B cell (primary cell): ENCODE data around the gene ATP1B2. TPM values are rescaled to one million over a fixed set of nuclear protein-coding genes. Genes with fewer than 3 reads are reported as not detected.

Experiments used
- ATAC-seq: fragments of 200-7000 bp; cut with Tn5 transposase; one replicate; pipeline ENCODE4 v1.10.0; 2021; ENCODE audit warnings: low read depth, mild to moderate bottlenecking, moderate number of reproducible peaks, moderate library complexity
- CTCF ChIA-PET: fragments of 350-600 bp; sonication (Branson Sonifier 250); formaldehyde crosslinking; loops from one replicate; lab custom pipeline; 2021; ENCODE audit warnings: antibody characterized with exemption, inconsistent platforms; lab: Charles Lee
- POLR2A ChIA-PET: fragments of 350-600 bp; sonication (Branson Sonifier 250); formaldehyde crosslinking; loops from one replicate; lab custom pipeline; 2021; ENCODE audit warnings: antibody characterized with exemption; lab: Charles Lee
- DNase-seq: peaks from one replicate; pipeline ENCODE4 v3.0.0; 2013
- H2AFZ ChIP-seq: 2 replicates; pipeline ENCODE4 v1.6.1; 2012; ENCODE audit warnings: mild to moderate bottlenecking, low read depth, low read length; ENCODE audit not compliant: insufficient read depth, poor library complexity, severe bottlenecking
- H3K27ac ChIP-seq, 2 donors: 1 replicate in 1 of 2; 2 replicates in 1 of 2; pipeline ENCODE4 v1.5.1; 2012 to 2013; ENCODE audit warnings: low read length in 2 of 2, mild to moderate bottlenecking in 2 of 2, moderate library complexity in 1 of 2
- H3K27me3 ChIP-seq, 4 experiments: fragments of 200-600 bp in 1 of 4; sonication (generic) in 1 of 4; replicated peaks in 1 of 4; 1 replicate in 2 of 4; 2 replicates in 2 of 4; pipeline versions ENCODE4 v1.6.1 to v1.7.0; 2013 to 2016; ENCODE audit warnings: low read length in 3 of 4, mild to moderate bottlenecking in 2 of 4, mixed read lengths in 1 of 4, moderate library complexity in 1 of 4; ENCODE audit not compliant: insufficient read depth in 4 of 4, control insufficient read depth in 3 of 4; ENCODE audit errors: control extremely low read depth in 1 of 4
- H3K36me3 ChIP-seq, 2 experiments: replicated peaks in 1 of 2; 1 replicate in 1 of 2; 2 replicates in 1 of 2; pipeline versions ENCODE4 v1.6.1 to v1.7.1; 2013; ENCODE audit warnings: low read length in 1 of 2; ENCODE audit not compliant: insufficient read depth in 2 of 2, control insufficient read depth in 1 of 2; ENCODE audit errors: control extremely low read depth in 1 of 2, extremely low read depth in 1 of 2
- H3K4me1 ChIP-seq, 2 donors: fragments of 200-600 bp in 1 of 2; sonication (generic) in 1 of 2; 1 replicate in 1 of 2; 2 replicates in 1 of 2; pipeline versions ENCODE4 v1.5.1 to v1.6.1; 2013 to 2017; ENCODE audit warnings: low read length in 2 of 2; ENCODE audit not compliant: control insufficient read depth in 2 of 2, insufficient read depth in 2 of 2
- H3K4me2 ChIP-seq: replicated peaks from 2 replicates; pipeline ENCODE3; 2012; ENCODE audit warnings: mild to moderate bottlenecking, low read depth, low read length; ENCODE audit not compliant: poor library complexity, severe bottlenecking
- H3K4me3 ChIP-seq, 5 experiments: fragments of 200-600 bp in 1 of 5; sonication (generic) in 1 of 5; 1 replicate in 3 of 5; 2 replicates in 2 of 5; pipeline versions ENCODE4 v1.5.1 to v1.7.0; 2011 to 2016; ENCODE audit warnings: low read length in 4 of 5, mild to moderate bottlenecking in 4 of 5, low read depth in 2 of 5, control low read depth in 1 of 5, moderate library complexity in 1 of 5; ENCODE audit not compliant: insufficient read depth in 1 of 5; ENCODE audit errors: control extremely low read depth in 1 of 5, extremely low read depth in 1 of 5
- H3K79me2 ChIP-seq: fragments of 200-600 bp; sonication (generic); one replicate; pipeline ENCODE4 v1.6.0; 2016; ENCODE audit warnings: low read length; ENCODE audit not compliant: control insufficient read depth, insufficient read depth
- H3K9ac ChIP-seq: fragments of 200-600 bp; sonication (generic); 2 replicates; pipeline ENCODE4 v1.6.1; 2017; ENCODE audit warnings: mild to moderate bottlenecking, low read length, moderate library complexity
- H3K9me3 ChIP-seq, 3 donors: one replicate each; pipeline versions ENCODE4 v1.6.1 to v1.7.1; 2013; ENCODE audit warnings: low read length in 2 of 3; ENCODE audit not compliant: control insufficient read depth in 2 of 3, insufficient read depth in 1 of 3; ENCODE audit errors: control extremely low read depth in 1 of 3
- H4K20me1 ChIP-seq: 2 replicates; pipeline ENCODE4 v1.6.0; 2012; ENCODE audit warnings: mild to moderate bottlenecking, low read length; ENCODE audit not compliant: insufficient read depth, control insufficient read depth, poor library complexity, severe bottlenecking
- H3K27ac Mint-ChIP-seq: one replicate; pipeline ENCODE4 v1.8.0; 2021; ENCODE audit warnings: mixed read lengths
- H3K27me3 Mint-ChIP-seq: one replicate; pipeline ENCODE4 v1.8.0; 2021; ENCODE audit warnings: mixed read lengths
- H3K4me1 Mint-ChIP-seq: one replicate; pipeline ENCODE4 v1.8.0; 2021; ENCODE audit warnings: mixed read lengths
- H3K4me3 Mint-ChIP-seq: one replicate; pipeline ENCODE4 v1.8.0; 2021; ENCODE audit warnings: mixed read lengths
- H3K9me3 Mint-ChIP-seq: one replicate; pipeline ENCODE4 v1.8.0; 2022; ENCODE audit warnings: mixed read lengths; ENCODE audit not compliant: insufficient read depth
- CTCF ChIP-seq: fragments of 200-600 bp; IDR thresholded peaks from one replicate; pipeline ENCODE4 v1.8.0; 2022; ENCODE audit warnings: antibody characterized with exemption, mild to moderate bottlenecking
- EZH2 ChIP-seq: IDR thresholded peaks from 2 replicates; pipeline ENCODE4 v1.6.1; 2012; ENCODE audit warnings: borderline replicate concordance, low read depth, mild to moderate bottlenecking, moderate library complexity, low read length; ENCODE audit not compliant: insufficient read depth, poor library complexity, severe bottlenecking
- WGBS: methylation state at CpG from one replicate; pipeline ENCODE4 v1.1.5; 2013; ENCODE audit warnings: missing lambda C conversion rate; ENCODE audit not compliant: insufficient coverage; 5-methylcytosine and 5-hydroxymethylcytosine counted together
- intact Hi-C: fragments of 100-400 bp; cut with micrococcal nuclease; formaldehyde crosslinking; loops from one replicate; pipeline ENCODE4 v1.10.0; 2022
- polyA plus RNA-seq: library from polyadenylated mRNA; depleted of rRNA; stranded (reverse); fragments of >200 nt; gene quantifications from 2 replicates; pipeline ENCODE4 v1.2.3, GENCODE V29; 2012
- total RNA-seq, 2 donors: library from RNA; stranded (reverse); fragments of 120-200 nt in 1 of 2; gene quantifications; 1 replicate in 1 of 2; 2 replicates in 1 of 2; pipeline versions ENCODE4 v1.2.3 to v1.2.4, GENCODE V29; 2013 to 2022

ATP1B2 gene
- total and polyA plus RNA-seq, 2 donors (not counting 1 experiment from before 2014, with no cell fraction given), result 0.39 TPM; not detected in 1

DNA sequence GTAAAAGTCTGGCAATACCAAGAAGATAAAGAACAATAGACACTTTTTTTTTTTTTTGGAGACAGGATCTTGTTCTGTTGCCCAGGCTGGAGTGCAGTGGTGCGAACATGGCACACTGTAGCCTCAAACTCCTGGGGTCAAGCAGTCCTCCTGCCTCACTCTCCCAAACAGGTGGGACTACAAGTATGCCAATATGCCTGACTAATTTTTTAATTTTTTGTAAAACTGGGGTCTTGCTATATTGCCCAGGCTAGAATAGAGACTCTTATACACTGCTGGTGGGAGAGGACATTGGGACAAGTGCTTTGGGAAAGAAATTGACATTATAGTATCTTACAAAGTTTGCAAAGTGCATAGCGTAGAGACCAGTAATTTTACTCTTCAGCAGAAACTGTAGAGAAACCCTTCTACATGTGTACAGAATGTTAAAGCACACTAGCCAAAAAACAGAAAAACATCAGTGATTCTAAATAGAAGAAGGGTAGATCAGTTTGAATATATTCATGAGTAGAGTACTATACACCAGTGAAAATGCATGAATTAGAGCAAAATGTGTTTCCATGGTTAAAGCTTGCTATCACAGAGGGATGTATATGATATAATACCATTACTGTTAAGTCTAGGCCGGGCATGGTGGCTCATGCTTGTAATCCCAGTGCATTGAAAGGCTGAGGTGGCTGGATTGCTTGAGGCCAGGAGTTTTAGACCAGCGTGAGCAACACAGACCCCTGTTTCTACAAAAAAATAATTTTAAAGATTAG, 47.3 kb downstream of the ATP1B2 start:
- DNase-seq (no peak), ATAC-seq (no peak)
- Histone ChIP-seq H3K79me2 (no peaks in the 10 kb centered on the region), H3K4me3 (no peak overlapping the region), H3K27me3 (peaks cover 0 to 17% (median 3%) of the 10 kb centered on the region in 4 experiments), H3K4me2 (no peak overlapping the region), H3K4me1 (no peaks in the 10 kb centered on the region), H2AFZ (no peak overlapping the region), H3K9ac (no peak overlapping the region), H3K27ac (no peak overlapping the region), H4K20me1 (no peaks in the 10 kb centered on the region), H3K36me3 (peaks cover 0 to 23% of the 10 kb centered on the region in 2 experiments), H3K9me3 (no peaks in the 10 kb centered on the region)
- no CpG with 5 or more reads among the region's 4 CpGs for WGBS
- POLR2A ChIA-PET, result no interaction called here
- TF ChIP-seq CTCF (no peak), EZH2 (no peak)
- intact Hi-C loops, result no loop called here
- peaks cover 6% of the 10 kb centered on the region for H3K27me3 Mint-ChIP-seq
- CTCF ChIA-PET, result no interaction called here
- H3K27ac Mint-ChIP-seq, result no peak overlapping the region
- no peaks in the 10 kb centered on the region for H3K9me3 Mint-ChIP-seq
- H3K4me3 Mint-ChIP-seq, result no peak overlapping the region
- no peaks in the 10 kb centered on the region for H3K4me1 Mint-ChIP-seq

DNA sequence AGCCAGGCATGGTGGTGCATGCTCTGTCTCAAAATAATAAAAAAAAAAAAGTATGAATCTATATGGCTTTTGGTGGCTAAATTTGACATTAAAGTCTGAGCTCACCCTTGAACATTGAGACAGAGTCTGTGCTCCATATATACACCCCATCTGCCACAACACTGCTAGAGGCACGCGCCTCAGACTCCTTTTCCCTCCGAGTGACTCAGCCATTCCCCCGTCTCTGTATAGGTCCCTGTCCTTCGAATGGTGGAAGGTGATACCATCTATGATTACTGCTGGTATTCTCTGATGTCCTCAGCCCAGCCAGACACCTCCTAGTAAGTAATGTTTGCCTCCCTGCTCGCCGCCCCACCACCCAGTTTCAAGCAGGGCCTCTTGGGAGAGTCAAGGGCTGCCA, 49.8 kb downstream of the ATP1B2 start:
- Histone ChIP-seq H4K20me1 (no peaks in the 10 kb centered on the region), H2AFZ (no peak overlapping the region), H3K4me2 (no peak overlapping the region), H3K9ac (no peak overlapping the region), H3K27me3 (peaks cover 0 to 38% (median 12%) of the 10 kb centered on the region in 4 experiments), H3K27ac (no peak overlapping the region), H3K4me1 (peaks cover 17 to 18% of the 10 kb centered on the region in 2 donors), H3K36me3 (peaks cover 0 to 21% of the 10 kb centered on the region in 2 experiments), H3K9me3 (no peaks in the 10 kb centered on the region), H3K79me2 (no peaks in the 10 kb centered on the region), H3K4me3 (no peak overlapping the region)
- Mint-ChIP-seq H3K27ac (no peak overlapping the region), H3K4me1 (peaks cover 9% of the 10 kb centered on the region), H3K4me3 (no peak overlapping the region), H3K9me3 (no peaks in the 10 kb centered on the region), H3K27me3 (peaks cover 24% of the 10 kb centered on the region)
- ChIA-PET CTCF (interaction anchor here (0.7 kb wide), 1 partner anchor 79 kb away, joined by 5 read pairs; no protein-coding TSS in a partner anchor), POLR2A (no interaction called here)
- DNase-seq (no peak), ATAC-seq (no peak)
- WGBS, result 100% methylated on average over 3 of the region's 7 CpGs
- TF ChIP-seq CTCF (no peak), EZH2 (no peak)
- intact Hi-C loops, result no loop called here
